GM18858 (cell line): ENCODE measurements around the gene HAX1.
"Not testable (repeated sequence)": the region's sequence is repeated elsewhere in the genome, so short reads cannot be mapped to it uniquely, and the experiment has no call there.

Experiments
- ATAC-seq: cut with Tn5 transposase; IDR thresholded peaks from one replicate; pipeline ENCODE4 v1.9.1; 2021; ENCODE audit not compliant: unreplicated experiment

HAX1 gene

DNA sequence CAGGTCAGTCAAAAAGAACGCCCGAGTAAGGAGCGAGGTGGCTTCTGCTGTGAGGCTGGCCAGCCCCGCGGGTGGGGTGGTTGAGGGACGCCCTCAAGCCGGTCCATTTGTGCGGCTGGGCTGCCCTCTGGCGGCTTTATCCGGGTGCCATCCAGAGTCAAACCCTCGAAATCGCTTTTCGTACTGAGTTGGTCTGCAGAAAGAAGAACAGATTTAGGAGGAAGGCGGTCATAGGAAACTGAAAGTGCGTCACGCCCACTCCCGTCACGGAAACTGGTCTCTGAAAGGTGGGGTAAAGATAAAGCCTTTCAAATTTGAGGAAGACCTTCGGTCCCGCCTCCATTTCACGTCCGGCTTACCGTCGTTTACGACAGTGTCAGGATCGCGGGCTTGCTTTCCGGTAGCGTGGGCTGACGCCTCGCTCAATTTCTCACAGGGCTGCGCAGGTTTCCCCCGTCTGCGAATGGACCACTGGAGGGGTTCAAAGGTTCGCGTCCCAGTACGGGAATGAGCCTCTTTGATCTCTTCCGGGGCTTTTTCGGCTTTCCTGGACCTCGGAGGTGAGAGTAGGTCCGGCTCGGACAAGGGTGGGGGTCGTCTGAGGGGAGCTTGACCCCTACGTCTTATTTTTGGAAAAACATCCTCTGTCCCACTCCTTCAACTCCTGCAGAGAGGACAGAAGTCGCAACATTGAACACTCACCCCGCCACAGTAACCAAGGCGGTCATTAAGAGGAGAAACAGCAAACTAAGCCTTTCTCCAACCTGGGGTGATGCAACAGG, at the start of gene HAX1:
HAX1 (plus strand) TSS at position 413 of the 782 bp plus-strand sequence; CDS start at position 508, 95 bp downstream.
- ATAC-seq: peak; percentile 73

DNA sequence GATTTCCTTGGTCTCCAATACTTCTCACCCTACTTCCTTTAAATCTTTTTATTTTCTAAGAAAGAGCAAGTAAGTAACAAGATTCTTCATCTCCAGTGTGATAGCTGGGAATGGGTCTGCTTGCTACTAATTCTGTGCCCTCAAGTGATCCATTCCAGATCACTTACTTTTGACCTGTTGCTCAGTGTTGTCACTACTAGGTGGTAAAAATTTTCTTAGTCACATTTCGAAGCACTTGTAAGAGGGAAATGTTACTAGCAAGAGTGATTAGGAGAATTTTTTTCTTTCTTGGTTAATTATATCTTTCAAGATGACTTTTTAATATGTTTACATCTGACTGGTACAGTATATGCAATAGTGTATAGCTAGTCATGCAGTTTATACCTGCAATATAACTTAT, 49.5 kb upstream of the HAX1 start:
- ATAC-seq: no peak

DNA sequence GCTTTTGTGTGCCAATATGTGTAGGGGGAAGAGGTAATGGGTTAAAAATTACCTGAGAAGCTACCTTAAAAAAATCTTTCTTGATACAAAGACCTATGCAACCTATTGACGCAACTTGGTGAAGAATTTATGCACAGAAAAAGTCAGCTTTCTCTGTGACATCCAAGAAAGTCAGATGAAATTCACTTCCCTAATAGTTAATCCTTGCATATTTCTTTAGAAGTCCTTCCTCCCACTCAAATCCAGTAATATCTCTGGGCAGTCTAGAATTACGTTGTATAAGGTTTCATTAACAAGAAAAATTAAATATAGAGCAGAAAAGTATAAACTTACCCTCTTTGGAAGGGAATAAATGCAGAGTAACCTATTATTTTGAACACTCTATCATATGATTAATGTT, 48.8 kb upstream of the HAX1 start:
- no peak for ATAC-seq

DNA sequence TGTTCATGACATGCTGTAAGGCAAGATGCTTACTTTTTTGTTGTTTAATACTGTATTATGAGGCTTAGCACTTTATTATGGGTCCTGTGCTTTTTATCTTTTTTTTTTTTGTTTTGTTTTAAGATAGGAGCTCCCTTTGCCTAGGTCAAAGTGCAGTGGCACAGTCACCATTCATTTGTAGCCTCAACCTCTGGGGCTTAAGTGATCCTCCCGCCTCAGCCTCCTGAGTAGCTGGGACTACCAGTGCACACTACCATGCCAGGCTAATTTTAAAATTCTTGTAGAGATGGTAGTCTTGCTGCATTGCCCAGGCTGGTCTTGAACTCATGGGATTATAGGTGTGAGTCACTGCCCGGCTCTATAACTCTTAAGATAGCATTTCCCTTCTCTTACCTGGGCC, 47.1 kb upstream of the HAX1 start:
- ATAC-seq: no peak

DNA sequence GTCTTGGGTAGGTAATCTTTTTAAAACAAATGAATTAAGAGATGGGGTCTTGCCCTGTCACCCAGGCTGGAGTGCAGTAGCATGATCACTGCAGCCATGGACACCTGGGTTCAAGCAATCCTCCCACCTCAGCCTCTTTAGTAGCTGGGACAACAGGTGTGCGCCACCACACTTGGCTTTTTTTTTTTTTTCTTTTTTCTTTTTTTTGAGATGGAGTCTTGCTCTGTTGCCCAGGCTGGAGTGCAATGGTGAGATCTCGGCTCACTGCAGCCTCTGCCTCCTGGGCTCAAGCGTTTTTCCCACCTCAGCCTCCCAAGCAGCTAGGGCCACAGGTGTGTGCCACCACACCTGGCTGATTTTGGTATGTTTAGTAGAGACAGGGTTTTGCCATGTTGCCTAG, 41.3 kb upstream of the HAX1 start:
- not testable (repeated sequence) for ATAC-seq

DNA sequence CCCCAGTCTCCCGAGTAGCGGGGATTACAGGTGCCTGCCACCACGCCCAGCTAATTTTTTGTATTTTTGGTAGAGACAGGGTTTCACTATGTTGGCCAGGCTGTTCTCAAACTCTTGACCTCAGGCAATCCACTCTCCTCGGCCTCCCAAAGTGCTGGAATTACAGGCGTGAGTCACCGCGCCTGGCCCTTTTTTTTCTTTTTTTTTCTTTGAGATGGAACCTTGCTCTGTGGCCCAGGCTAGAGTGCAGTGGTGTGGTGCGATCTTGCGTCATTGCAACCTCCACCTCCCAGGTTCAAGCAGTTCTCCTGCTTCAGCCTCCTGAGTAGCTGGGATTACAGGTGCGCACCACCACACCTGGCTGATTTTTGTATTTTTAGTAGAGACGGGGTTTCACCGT, 39.3 kb upstream of the HAX1 start:
- not testable (repeated sequence) for ATAC-seq

DNA sequence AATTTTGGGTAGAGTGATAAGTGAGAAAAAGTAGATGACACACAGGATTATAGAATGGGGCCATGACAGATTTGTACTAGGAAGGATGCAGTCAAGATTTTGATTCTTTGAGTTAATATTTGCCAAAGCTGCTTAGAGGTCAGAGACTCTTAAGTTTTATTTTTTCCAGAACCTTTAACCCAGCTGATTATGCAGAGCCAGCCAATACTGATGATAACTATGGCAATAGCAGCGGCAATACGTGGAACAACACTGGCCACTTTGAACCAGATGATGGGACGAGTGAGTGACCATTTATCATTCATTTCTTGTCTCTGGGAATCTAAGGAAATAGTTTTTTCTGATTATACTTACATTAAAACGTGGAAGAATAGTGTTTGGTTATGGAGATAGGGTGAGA, 35.6 kb upstream of the HAX1 start:
- ATAC-seq: no peak

DNA sequence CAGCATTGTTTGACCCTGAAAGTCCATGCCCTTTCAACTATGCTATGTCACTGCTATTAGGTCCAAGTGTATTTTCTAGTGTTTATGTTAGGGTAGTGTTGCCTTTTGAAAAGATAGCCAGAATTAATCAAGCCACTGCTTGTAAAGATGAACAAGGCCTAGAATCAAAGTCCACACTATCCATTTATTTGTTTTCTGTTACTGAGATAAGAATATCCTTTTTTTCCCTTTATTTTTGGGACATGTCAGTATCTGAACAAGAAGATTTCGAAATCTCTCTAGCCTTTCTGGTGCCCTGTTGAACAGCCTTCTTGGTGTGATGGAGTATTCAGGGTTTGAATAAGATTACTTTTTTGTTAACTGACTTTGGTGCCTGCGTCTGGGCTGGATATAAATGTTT, 35.0 kb upstream of the HAX1 start:
- no peak for ATAC-seq

DNA sequence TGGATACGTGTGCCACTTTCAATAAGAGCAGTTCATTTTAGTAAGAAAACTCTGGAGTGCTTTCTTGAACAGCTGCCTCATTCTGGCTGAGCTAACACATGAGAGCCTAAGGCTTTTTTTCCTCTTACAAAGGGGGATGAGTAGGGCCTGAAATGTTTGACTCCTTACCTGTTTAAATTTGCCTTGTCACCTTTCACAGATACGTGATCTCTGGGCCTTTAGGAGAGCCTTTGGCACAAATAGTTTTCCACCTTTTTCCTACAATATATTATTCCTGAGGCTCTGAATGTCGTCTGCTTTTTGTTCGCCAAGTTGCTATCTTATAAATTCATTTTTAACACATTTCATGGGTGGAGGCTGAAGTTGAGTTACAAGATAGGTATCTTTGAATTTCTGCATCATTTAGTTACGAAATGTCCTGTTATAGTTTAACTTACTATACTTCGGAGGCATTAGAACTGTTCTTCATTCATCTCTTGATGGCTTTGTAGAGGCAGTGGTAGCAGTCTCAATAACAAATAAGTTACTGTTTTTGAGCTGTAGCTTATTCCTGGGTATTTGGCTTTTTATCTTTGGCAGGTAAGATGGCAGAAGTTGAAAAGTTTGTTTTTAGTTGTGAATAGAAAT, 34.4 kb upstream of the HAX1 start:
- ATAC-seq: no peak

DNA sequence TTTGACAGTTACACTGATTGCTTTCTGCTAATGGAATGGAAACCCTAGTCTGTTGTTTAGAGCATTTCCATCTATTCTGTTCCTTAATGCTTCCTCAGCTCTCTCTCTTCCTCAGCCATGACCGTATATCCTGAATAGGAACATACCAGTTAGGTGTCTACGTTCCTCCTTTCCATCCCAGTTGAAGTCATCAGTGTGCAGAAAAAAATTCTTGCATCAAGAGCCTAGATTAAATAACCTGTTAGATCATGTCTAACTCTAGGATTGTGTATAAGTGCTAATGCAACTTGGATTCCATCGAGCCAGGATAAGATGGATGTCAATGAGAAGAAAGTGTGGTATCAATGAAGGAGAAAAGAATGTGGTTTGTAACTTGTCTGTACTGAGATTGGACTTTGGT, 32.9 kb upstream of the HAX1 start:
- no peak for ATAC-seq

DNA sequence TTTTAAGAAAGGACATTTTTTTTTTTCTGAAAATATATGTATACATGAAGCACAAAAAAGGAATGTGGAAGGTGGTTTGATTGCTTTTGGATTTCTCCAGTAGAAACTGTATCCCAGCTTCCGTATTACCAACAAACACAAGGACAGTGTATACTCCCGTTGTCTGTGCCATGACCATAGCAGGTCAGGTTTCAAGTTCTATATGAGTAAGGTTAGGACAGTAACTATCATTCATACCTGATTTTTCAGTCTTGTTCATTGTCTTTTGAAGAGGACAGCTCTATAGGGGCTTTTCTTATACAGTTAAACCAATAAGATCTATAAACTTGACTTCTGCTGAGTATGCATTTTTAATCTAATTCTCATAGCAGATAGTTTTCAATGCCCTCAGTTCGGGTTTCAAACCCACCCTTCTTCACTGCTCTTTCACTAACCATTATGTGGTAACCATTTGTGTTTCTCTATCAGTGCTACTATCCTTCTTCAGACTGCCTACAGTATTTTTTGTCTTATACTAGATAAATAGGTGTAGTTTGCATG, 32.1 kb upstream of the HAX1 start:
- no peak for ATAC-seq

DNA sequence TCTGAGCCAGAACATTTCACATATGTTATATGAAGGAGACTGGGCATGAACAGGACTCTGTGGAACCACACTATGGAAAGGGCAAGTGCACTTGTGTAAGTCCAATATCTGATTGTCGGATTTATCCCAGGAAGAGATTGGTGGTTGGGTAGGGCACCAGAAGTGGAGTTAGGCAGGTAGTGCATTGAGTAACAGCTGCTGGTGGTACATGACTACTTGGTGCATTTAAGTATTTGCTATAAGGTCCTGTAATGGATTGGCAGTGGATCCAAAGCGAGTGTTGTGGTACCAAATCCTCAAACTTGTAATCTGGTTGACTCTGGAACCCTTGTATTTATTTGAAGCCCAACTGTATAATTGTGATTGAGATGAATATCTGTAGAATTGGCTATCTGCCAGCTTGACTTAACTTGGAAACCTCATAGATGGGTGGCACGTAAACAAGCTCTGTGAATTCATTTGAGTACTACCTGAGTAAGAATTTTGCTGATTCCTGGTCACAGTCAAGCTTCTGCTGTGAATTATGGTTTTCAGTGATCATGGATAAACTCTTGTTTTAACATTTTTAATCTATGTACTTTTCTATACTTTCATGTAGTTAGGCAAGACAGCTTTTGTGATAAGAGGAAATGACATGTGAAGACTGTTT, 30.6 kb upstream of the HAX1 start:
- ATAC-seq: no peak

DNA sequence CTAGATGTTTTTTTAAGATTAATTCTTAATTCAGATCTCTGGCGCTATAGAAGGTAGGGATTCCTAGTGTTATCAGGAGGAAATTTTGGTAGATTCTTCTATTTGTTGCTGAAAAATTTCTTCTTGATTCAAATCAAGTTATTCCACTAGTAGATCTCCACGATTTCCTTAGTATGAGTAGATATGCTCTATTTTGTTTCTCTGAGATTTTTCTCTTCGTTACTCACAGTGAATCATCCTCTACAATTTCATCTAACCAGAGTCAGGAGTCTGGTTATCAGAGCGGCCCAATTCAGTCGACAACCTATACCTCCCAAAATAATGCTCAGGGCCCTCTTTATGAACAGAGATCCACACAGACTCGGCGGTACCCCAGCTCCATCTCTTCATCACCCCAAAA, 18.8 kb upstream of the HAX1 start:
- ATAC-seq: no peak

DNA sequence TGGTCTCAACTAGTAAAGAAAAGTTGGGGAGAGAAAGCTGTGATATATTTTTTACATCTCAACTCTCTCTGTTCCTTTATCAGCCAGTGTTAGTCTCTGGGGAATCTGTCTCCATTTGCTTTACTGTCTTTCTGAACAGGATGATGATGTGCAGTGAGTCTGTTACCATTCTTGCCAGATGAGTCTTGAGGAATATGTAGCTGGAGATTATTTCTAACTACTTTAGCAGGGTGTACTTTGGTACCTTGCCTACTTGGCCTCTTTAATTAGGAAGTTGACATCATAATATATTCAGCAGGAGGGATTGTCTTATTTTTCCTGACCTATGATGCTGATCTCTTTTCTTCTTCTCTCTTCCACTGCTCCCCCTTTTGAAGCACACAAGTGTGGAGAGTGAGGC, 15.7 kb upstream of the HAX1 start:
- ATAC-seq: no peak

DNA sequence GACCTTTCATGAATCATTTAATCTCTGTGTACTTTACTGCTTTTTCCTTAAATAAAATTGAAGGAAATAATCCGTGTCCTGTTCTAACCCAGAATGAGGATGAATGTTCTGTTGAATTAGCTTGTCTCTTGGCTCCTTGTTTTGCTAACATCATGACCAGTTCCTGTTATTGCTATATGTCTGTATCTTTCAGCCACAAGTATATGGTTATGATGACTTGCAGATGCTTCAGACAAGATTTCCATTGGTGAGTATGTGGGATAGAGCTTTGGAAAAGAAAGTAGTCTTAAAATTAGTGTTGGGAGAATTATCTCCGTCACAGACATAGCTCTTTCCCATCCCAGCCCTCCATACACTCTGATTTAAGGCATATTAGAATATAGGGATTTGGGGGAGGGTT, 13.6 kb upstream of the HAX1 start:
- no peak for ATAC-seq

DNA sequence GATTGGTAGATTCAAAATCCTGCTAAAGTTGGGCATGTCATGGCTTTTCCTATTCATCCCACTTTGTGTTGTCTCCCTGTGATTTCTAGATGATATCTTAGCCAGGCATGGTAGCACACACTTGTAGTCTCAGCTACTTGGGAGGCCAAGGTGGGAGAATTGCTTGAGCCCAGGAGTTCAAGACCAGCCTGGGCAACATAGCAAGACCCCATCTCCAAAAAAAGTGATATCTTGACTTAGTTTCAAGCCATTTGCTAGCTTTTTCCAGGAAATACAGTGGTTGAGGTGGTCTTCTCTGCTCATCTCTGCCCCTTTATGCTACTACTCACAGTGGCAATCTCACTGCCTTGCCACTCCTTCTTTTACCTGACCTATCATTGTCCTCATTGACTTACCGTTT, 12.3 kb upstream of the HAX1 start:
- no peak for ATAC-seq

DNA sequence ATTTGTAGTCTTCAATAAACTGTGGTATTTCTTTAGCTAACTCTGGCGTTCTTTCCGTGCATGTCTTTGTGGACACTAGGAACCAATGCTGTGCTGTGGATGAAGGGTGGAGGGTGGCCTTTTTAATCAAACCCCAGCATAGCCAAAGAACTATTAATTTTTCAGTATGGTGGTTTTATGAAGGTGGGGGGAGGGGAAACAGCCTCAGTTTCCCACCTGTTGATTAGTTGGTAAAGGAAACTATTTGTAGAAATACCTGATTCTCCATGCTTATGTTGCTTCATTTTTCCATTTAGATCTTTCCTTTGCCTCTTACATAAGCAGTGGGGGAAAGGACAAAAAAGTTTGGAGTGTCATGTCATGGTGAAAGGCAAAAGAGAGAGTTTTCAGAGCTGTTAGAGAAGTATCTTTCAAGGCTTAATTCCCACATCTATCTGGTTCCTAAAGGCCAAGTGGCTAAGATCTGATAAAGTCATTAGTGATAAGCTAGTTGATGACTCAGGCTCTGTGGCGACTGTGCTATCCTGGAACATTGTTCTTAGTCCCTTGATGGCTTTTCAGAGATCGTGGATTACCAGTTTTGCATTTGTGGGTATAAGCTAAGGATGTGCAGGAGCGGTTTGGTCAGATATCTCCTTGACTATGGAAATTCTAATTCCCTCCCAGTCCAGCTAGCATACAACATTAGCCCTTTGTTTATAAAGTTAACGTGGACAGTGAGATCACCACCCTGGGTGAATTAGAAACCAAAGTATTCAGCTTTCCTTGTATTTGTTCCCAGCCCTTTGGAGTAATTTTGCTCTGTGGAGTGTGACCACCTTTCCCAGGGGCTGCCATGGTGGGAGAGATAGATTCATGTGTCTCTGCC, 8.7 kb upstream of the HAX1 start:
- no peak for ATAC-seq

DNA sequence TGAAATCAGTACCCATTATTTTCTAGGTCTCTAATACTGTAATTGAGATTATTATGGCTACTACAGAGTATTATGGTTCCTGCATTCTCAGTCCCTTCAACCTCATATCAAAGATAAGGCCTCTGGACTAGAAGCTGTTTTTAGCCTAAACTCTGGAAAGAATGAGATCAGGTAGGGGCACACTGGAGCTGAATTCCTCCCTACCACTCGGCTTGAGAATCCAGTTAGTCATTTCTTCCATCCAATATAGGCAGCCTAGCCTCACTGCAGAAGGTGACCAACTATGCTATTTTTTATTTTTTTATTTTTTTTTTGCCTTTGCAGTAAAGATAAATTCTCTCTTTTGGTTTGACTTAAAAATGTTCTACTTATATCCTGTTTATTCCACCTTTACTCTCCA, 8.0 kb upstream of the HAX1 start:
- no peak for ATAC-seq

DNA sequence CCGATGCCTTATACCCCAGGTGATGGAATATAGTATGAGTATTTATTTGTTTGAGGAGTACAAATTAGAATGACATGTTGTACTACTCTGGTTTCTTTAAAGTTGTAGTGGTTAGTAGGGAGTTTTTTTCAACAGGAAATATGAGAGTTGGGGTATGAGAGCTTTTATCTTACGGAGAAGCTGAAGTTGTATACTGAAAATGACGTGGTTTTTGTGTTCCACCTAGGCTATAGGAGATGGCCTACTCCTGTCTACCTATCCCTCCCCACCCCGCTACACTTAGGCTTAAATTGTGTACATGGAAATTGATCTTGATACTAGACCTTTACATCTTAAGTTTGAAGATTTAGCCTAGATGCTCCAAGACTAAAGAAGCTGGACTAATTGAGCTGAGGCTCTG, 6.8 kb upstream of the HAX1 start:
- no peak for ATAC-seq

DNA sequence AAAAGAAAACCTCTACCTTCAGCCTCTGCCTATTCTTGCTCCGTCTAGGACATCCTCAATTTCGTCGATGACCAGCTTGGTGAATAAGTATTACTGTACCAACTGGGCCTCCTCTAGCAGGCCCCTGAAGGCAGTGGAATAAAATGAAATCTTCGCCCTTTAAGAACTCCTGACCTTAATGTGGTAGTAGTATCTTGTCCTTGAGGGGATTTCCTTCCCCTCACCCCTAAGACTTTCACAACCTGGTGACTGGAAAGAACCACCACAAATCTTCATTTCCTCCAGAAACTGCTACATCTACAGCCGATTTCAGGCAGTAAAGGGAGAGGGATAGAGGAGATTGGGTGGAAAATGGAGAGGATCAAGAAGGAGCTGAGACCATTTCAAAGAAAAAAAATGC, 1.6 kb upstream of the HAX1 start:
- no peak for ATAC-seq

DNA sequence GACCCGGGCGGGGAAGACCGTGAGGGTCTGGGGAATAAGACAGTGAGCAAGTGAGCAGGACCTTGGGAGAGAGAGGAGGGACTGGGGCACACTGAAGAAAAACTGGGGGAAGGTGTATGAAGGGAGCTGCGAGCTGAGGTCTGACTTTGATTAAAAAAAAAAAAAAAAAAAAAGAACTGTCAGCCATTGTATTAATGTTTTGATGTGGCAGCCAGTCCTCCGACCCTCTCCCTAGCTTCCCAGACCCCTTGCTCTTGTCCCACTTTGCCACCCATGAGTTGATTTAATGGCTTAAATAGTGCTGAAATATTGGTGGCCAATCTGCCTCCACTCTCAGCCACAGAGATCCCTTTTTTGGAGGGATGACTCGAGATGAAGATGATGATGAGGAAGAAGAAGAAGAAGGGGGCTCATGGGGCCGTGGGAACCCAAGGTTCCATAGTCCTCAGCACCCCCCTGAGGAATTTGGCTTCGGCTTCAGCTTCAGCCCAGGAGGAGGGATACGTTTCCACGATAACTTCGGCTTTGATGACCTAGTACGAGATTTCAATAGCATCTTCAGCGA, 652 bp downstream of the HAX1 start:
- no peak for ATAC-seq
